Activated naive CD8-positive, alpha-beta T cell treated with anti-CD3 and anti-CD28 coated beads, Interleukin-2, amount 10 ng/mL, durations not matched to agents 7 days and 5 days (primary cell): ENCODE data around the gene PSMD5. TPM values are rescaled to one million over a fixed set of nuclear protein-coding genes. Genes with fewer than 3 reads are reported as not detected.

ENCODE experiments used
- ATAC-seq: fragments of 150-1000 bp; cut with Tn5 transposase; one replicate; pipeline ENCODE4 v1.10.0; 2021; ENCODE audit warnings: low read depth, moderate library complexity
- POLR2A ChIA-PET: fragments of 350-600 bp; sonication (Branson Sonifier 250); formaldehyde crosslinking; loops from one replicate; lab custom pipeline; 2021; ENCODE audit warnings: antibody characterized with exemption; lab: Charles Lee
- DNase-seq: peaks from one replicate; pipeline ENCODE4 v3.0.0; 2021
- H3K27ac Mint-ChIP-seq: one replicate; pipeline ENCODE4 v1.8.0; 2022; ENCODE audit warnings: mild to moderate bottlenecking, mixed read lengths
- H3K27me3 Mint-ChIP-seq: one replicate; pipeline ENCODE4 v1.8.0; 2022; ENCODE audit warnings: mild to moderate bottlenecking, moderate library complexity, mixed read lengths
- H3K36me3 Mint-ChIP-seq: one replicate; pipeline ENCODE4 v1.8.0; 2021; ENCODE audit warnings: mild to moderate bottlenecking, mixed read lengths
- H3K4me1 Mint-ChIP-seq: one replicate; pipeline ENCODE4 v1.8.0; 2021; ENCODE audit warnings: mixed read lengths
- H3K4me3 Mint-ChIP-seq: one replicate; pipeline ENCODE4 v1.8.0; 2022; ENCODE audit warnings: mild to moderate bottlenecking, moderate library complexity, mixed read lengths
- H3K9me3 Mint-ChIP-seq: one replicate; pipeline ENCODE4 v1.8.0; 2021; ENCODE audit warnings: mixed read lengths
- total RNA-seq, 2 experiments: library from RNA; stranded (reverse); gene quantifications; one replicate each; pipeline ENCODE4 v1.2.3, GENCODE V29; 2021

Gene PSMD5
- 10 to 100 TPM; 42.6 to 57.4 TPM for total RNA-seq

GRCh38 chr9:120842685-120843485 is at the start of gene PSMD5:
PSMD5 (minus strand) TSS chr9:120842922; CDS start chr9:120842909, 13 bp downstream.
- no peaks in the 10 kb centered on the region for H3K9me3 Mint-ChIP-seq
- peak; percentile 96 for ATAC-seq

GRCh38 chr9:120891884-120892747 is 49.4 kb upstream of the PSMD5 start:
- ATAC-seq (peak; percentile 6), DNase-seq (peak; percentile 56)
- H3K4me1 Mint-ChIP-seq: peaks cover 67% of the 10 kb centered on the region
- no peaks in the 10 kb centered on the region for H3K9me3 Mint-ChIP-seq
- peaks cover 7% of the 10 kb centered on the region for H3K36me3 Mint-ChIP-seq
- no peaks in the 10 kb centered on the region for H3K27me3 Mint-ChIP-seq
- peak overlapping the region; percentile 98 for H3K27ac Mint-ChIP-seq
- POLR2A ChIA-PET: interaction anchor here (1.0 to 7.0 kb wide), 12 partner anchors 9 to 99 kb away, joined by 3 to 210 read pairs (median 21); partner anchors contain the start of genes FBXW2, PHF19 and TRAF1
- peak overlapping the region; percentile 79 for H3K4me3 Mint-ChIP-seq

More at GRCh38 chr9:120842685-120843485, at the start of gene PSMD5:
- Mint-ChIP-seq H3K4me1 (peaks cover 64% of the 10 kb centered on the region), H3K36me3 (peaks cover 25% of the 10 kb centered on the region), H3K27ac (peak within 1 kb of the TSS; percentile 97), H3K4me3 (peak within 1 kb of the TSS; percentile 98), H3K27me3 (no peaks in the 10 kb centered on the region)
- DNase-seq: peak; percentile 94
- POLR2A ChIA-PET: interaction anchor here (0.6 to 2.6 kb wide), 10 partner anchors 9 to 240 kb away, joined by 3 to 14 read pairs (median 3); partner anchors contain the start of genes FBXW2 and PHF19

- H3K9me3 Mint-ChIP-seq: no peaks in the 10 kb centered on the region
- POLR2A ChIA-PET: interaction anchor here (1.0 to 7.0 kb wide), 12 partner anchors 8 to 98 kb away, joined by 3 to 210 read pairs (median 21); partner anchors contain the start of genes FBXW2, PHF19 and TRAF1
- DNase-seq: peak; percentile 59
- H3K36me3 Mint-ChIP-seq: peaks cover 2% of the 10 kb centered on the region
- peaks cover 61% of the 10 kb centered on the region for H3K4me1 Mint-ChIP-seq
- peak overlapping the region; percentile 79 for H3K4me3 Mint-ChIP-seq
- H3K27ac Mint-ChIP-seq: peak overlapping the region; percentile 98
- H3K27me3 Mint-ChIP-seq: no peaks in the 10 kb centered on the region
- ATAC-seq: peak; percentile 68
Measured at GRCh38 chr9:120891245-120891883, 48.6 kb upstream of the PSMD5 start.

GRCh38 chr9:120890320-120891244 is 47.9 kb upstream of the PSMD5 start:
- Mint-ChIP-seq H3K36me3 (peaks cover 6% of the 10 kb centered on the region), H3K4me3 (peak overlapping the region; percentile 79), H3K9me3 (no peaks in the 10 kb centered on the region), H3K27ac (peak overlapping the region; percentile 98), H3K27me3 (no peaks in the 10 kb centered on the region), H3K4me1 (peaks cover 65% of the 10 kb centered on the region)
- peak; percentile 21 for ATAC-seq
- POLR2A ChIA-PET: interaction anchor here (0.7 to 7.0 kb wide), 16 partner anchors 7 to 279 kb away, joined by 3 to 210 read pairs (median 8); partner anchors contain the start of genes FBXW2, PHF19 and TRAF1
- peak; percentile 43 for DNase-seq

- DNase-seq (no peak), ATAC-seq (no peak)
- H3K4me3 Mint-ChIP-seq: peak overlapping the region; percentile 79
- POLR2A ChIA-PET: interaction anchor here (0.7 to 7.0 kb wide), 13 partner anchors 13 to 278 kb away, joined by 3 to 210 read pairs (median 10); partner anchors contain the start of genes PHF19 and TRAF1
- peaks cover 62% of the 10 kb centered on the region for H3K4me1 Mint-ChIP-seq
- peak overlapping the region; percentile 98 for H3K27ac Mint-ChIP-seq
- peaks cover 6% of the 10 kb centered on the region for H3K36me3 Mint-ChIP-seq
- H3K27me3 Mint-ChIP-seq: no peaks in the 10 kb centered on the region
- H3K9me3 Mint-ChIP-seq: no peaks in the 10 kb centered on the region
Measured at GRCh38 chr9:120889606-120890271, 47.0 kb upstream of the PSMD5 start.

- H3K4me1 Mint-ChIP-seq: peaks cover 68% of the 10 kb centered on the region
- DNase-seq: no peak
- no peaks in the 10 kb centered on the region for H3K27me3 Mint-ChIP-seq
- H3K27ac Mint-ChIP-seq: peak overlapping the region; percentile 98
- no peak overlapping the region for H3K4me3 Mint-ChIP-seq
- POLR2A ChIA-PET: interaction anchor here (0.8 to 7.0 kb wide), 6 partner anchors 12 to 96 kb away, joined by 3 to 210 read pairs (median 33); partner anchors contain the start of genes FBXW2, PHF19 and TRAF1
- H3K9me3 Mint-ChIP-seq: no peaks in the 10 kb centered on the region
- peaks cover 6% of the 10 kb centered on the region for H3K36me3 Mint-ChIP-seq
- no peak for ATAC-seq
Measured at GRCh38 chr9:120888626-120889025, 45.9 kb upstream of the PSMD5 start.

GRCh38 chr9:120886490-120886967 is 43.8 kb upstream of the PSMD5 start:
- H3K4me3 Mint-ChIP-seq: no peak overlapping the region

GRCh38 chr9:120885958-120886357 is 43.2 kb upstream of the PSMD5 start:
- no peaks in the 10 kb centered on the region for H3K9me3 Mint-ChIP-seq
- H3K27ac Mint-ChIP-seq: peak overlapping the region; percentile 54
- no peak overlapping the region for H3K4me3 Mint-ChIP-seq
- POLR2A ChIA-PET: interaction anchor here (1.1 to 1.3 kb wide), 4 partner anchors 10 to 18 kb away, joined by 3 to 5 read pairs (median 4); no protein-coding TSS in a partner anchor
- DNase-seq: no peak
- no peak for ATAC-seq
- H3K36me3 Mint-ChIP-seq: peaks cover 4% of the 10 kb centered on the region
- no peaks in the 10 kb centered on the region for H3K27me3 Mint-ChIP-seq
- peaks cover 61% of the 10 kb centered on the region for H3K4me1 Mint-ChIP-seq

More at GRCh38 chr9:120886490-120886967, 43.8 kb upstream of the PSMD5 start:
- Mint-ChIP-seq H3K9me3 (no peaks in the 10 kb centered on the region), H3K27me3 (no peaks in the 10 kb centered on the region), H3K36me3 (peaks cover 4% of the 10 kb centered on the region), H3K27ac (no peak overlapping the region), H3K4me1 (peaks cover 62% of the 10 kb centered on the region)
- DNase-seq (no peak), ATAC-seq (no peak)
- POLR2A ChIA-PET: interaction anchor here (1.2 to 1.3 kb wide), 2 partner anchors 10 to 17 kb away, joined by 3 to 5 read pairs; no protein-coding TSS in a partner anchor

GRCh38 chr9:120885457-120885856 is 42.7 kb upstream of the PSMD5 start:
- no peaks in the 10 kb centered on the region for H3K27me3 Mint-ChIP-seq
- peaks cover 5% of the 10 kb centered on the region for H3K36me3 Mint-ChIP-seq
- DNase-seq (no peak), ATAC-seq (no peak)
- H3K4me3 Mint-ChIP-seq: no peak overlapping the region
- H3K4me1 Mint-ChIP-seq: peaks cover 61% of the 10 kb centered on the region
- POLR2A ChIA-PET: interaction anchor here (1.1 to 1.3 kb wide), 3 partner anchors 10 to 19 kb away, joined by 3 to 4 read pairs (median 3); no protein-coding TSS in a partner anchor
- H3K9me3 Mint-ChIP-seq: no peaks in the 10 kb centered on the region
- no peak overlapping the region for H3K27ac Mint-ChIP-seq

GRCh38 chr9:120883608-120883996 is 40.9 kb upstream of the PSMD5 start:
- POLR2A ChIA-PET: interaction anchor here (0.6 to 2.6 kb wide), 11 partner anchors 8 to 52 kb away, joined by 3 to 21 read pairs (median 5); no protein-coding TSS in a partner anchor
- Mint-ChIP-seq H3K4me3 (peak overlapping the region; percentile 18), H3K9me3 (no peaks in the 10 kb centered on the region), H3K36me3 (peaks cover 5% of the 10 kb centered on the region), H3K4me1 (peaks cover 59% of the 10 kb centered on the region), H3K27ac (no peak overlapping the region), H3K27me3 (no peaks in the 10 kb centered on the region)
- ATAC-seq (no peak), DNase-seq (no peak)
